GM19324 (cell line): ENCODE data around the gene AQP10.
"Not testable (repeated sequence)": the region's sequence is repeated elsewhere in the genome, so short reads cannot be mapped to it uniquely, and the experiment has no call there.

Experiments
- ATAC-seq: cut with Tn5 transposase; IDR thresholded peaks from one replicate; pipeline ENCODE4 v1.9.1; 2021; ENCODE audit warnings: mild to moderate bottlenecking, moderate library complexity; ENCODE audit not compliant: unreplicated experiment, low FRiP score

AQP10 gene

DNA sequence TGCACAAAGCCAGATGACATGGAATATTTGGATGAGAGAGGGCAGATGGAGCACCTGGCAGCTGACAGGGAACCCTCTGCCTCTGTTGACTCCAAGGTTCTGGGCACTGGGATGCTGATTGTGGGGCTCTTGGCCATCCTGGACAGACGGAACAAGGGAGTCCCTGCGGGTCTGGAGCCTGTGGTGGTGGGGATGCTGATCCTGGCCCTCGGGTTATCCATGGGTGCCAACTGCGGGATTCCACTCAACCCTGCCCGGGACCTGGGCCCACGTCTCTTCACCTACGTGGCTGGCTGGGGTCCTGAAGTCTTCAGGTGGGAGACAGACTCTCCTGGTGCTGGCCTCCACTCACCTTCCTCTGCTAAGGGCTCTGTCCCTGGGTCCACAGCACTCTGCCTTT lies 2.6 kb downstream of the AQP10 start:
- no peak for ATAC-seq

DNA sequence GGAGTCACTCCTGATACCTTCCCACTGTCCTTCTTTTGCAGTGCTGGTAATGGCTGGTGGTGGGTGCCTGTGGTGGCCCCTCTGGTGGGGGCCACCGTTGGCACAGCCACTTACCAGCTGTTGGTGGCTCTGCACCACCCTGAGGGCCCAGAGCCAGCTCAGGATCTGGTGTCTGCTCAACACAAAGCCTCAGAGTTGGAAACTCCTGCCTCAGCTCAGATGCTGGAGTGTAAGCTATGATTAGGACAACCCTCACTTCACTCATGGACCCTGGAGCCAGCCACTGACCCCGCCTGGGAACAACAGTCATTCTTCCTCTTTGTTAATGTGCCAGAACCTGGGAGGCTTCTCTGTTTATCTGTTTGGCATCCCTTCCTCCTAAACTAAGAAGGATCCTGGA lies 3.3 kb downstream of the AQP10 start:
- ATAC-seq: no peak

GRCh38 chr1:154324669-154325582 lies 4.0 kb downstream of the AQP10 start, which contains the start of gene ATP8B2:
Gene ATP8B2 (plus strand): TSS chr1:154325525. CDS start chr1:154328142, 2,617 bp downstream.
- peak; percentile 30 for ATAC-seq

- ATAC-seq: no peak
Observed at GRCh38 chr1:154325583-154326545, 5.0 kb downstream of the AQP10 start.

DNA sequence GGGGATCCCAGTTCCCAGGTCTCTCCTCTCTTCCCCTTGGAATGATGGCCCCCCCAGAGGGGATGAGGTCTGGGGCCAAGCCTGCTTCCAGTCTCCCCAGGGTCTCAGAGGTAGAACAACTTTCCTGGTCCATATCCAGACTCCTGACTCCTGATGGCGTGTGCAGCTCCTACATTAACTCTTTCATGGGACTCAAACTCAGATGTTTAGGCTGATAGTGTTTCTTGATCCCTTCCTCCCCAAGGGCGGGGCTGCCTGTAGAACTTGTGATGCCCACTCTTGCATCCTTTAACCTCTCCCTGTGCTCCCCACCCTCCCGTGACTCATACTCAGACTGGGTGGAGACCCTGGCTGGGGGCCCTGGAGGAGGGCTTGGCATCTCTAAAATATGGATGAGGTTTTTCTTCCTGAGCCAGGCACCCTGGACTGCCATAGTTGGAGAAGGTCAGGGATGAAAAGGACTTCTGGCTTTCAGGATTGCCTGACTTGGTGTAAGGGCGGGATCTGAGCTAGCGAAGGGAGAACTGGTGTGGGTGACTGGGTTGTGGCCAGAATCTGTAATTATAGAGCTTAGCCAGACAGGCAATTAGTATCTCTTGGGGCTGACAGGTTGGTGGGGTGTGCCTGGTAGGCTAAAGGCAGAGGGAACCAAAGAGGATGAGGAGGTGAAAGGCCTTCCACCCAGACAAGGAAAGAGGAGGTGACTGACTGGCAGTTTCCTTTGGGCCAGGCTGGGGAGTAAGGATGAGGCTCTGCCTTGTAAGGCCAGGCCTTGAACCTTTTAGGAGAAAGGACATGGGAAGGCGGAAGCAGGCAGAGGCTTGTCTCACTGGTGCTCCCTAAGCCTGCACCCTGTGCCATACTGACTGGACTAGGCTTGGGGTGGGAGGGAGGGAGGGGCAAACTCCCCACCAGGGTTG lies 5.9 kb downstream of the AQP10 start:
- ATAC-seq: no peak

GRCh38 chr1:154327466-154328317 lies 6.8 kb downstream of the AQP10 start:
- ATAC-seq: no peak

DNA sequence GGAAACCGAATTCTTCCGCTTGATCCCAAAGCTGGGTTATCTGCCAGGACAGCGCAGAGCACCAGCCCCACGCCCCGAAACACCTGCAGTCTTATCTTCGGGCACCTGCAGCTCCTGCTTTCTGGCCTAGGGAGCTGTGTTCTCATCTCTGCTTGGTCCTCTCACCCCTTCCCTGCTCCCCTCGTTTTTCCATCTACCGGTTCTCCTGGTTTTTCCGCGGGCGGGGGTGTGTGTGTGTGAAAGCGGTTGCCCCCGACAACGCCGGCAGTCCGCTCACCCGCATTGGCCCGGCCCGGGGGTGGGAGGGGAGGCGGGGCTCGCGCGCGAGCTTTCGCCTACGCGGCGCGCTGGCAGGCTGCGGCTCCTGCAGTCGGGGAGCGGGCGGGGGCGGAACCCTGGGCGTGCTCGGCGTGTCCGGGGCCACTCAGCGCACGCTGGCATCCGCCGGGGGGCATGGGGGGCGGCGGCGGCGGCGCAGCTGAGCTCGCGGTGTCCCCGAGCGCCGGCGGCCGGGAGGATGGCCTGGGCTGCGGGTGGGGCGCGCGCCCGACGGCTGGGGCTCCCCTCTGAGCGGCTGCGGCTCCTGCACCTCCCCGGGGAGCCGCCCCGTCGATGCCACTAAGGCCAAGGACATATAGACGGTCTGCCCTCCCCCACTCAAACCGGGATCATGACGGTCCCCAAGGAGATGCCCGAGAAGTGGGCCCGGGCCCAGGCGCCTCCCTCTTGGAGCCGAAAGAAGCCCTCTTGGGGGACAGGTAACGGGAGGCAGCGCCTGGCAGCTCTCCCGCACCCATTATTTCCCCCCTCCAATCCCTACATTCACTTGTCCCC lies 7.6 kb downstream of the AQP10 start:
- no peak for ATAC-seq

DNA sequence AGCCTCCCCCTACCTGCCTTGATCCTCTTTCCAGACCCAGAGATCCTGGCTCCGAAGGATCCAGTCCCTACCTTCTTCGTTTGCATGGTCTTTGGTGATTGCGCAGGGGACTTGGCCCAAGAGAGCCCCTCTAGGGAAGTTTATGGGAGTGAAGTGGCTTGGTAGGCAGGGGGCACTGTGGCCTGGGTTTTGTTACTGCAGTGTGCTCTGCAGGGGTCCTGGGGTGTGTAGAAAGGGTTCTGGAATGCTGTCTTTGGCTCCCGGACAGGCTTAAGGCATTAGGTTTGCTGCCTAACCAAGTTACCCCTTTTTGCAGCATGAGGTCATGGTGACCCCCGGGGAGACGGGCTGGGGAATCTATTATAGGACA lies 8.2 kb downstream of the AQP10 start:
- ATAC-seq: no peak

DNA sequence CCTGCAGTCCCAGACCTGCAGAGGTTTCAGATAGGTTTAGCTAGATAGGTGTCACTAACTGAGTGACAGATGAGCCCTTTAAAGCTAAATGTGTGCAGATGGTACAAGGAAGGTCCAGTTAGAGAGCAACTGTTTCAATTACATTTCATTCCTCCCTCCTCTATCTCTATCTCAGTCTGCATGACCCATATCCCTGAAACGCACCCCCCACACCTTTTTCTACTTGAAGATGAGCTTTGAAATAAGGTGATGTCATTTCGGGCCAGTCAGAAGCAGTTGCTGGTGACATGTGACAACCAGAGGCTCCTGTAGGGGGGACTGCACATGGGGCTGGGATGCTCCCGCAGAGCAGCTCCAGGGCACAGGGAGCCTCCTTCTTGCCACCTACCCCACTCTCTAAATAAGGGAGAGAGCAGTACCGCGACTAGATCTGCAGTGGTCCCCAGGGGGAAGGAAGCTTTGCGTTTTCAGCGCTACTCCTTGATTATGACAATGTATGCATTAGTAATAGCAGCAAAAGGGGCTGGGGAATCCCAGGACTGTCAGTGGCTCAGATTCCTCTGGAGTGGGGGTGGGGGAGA lies 8.7 kb downstream of the AQP10 start:
- ATAC-seq: no peak

DNA sequence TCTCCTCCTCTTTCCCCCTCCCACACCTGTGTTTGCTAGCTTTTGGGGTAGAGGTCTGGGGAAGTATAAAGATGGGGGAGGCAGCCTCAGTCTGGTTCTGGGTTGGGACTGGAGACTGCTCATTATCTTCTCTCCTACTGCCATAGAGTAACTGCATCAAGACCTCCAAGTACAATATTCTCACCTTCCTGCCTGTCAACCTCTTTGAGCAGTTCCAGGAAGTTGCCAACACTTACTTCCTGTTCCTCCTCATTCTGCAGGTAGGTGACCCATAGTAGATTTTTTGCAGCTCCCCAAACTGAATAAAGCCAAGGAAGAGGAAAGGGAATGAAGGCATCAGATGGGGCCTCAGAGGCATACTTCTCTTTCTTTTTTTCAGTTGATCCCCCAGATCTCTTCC lies 9.8 kb downstream of the AQP10 start:
- ATAC-seq: no peak

DNA sequence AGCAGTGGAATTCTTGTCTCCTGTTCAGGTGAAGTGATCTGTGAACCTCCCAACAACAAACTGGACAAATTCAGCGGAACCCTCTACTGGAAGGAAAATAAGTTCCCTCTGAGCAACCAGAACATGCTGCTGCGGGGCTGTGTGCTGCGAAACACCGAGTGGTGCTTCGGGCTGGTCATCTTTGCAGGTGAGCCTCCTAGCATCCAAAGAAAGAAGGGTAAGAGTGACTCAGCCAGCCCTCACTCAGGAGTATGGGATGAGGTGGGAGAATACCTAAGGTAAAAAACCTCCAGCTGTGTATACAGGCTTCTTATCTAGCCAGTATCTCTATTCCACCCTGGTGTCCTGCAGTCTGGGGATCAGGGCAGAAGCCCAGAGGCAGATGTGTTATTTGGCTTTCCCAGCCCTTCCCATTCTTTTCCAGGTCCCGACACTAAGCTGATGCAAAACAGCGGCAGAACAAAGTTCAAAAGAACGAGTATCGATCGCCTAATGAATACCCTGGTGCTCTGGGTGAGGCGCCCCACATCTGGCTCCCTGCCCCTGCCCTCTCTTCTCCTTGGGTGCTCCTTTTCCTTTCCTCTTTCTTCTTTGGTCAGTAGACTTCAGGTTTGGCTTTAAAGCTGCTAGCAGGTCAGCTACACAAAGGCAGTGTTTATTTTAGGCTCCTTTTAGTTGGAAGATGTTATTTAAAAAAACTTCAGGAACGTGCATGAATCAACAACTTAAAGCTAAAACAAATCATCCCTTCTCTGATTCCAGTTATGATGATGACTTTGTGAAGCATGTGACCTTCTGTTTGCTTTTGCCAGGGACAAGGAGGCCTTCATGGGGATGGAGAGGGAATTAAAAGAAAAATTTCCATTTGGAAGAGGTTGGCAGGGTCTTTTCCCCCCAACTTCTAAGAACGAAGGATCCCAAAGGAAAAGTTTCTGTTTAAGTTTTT lies 13.5 kb downstream of the AQP10 start:
- no peak for ATAC-seq

DNA sequence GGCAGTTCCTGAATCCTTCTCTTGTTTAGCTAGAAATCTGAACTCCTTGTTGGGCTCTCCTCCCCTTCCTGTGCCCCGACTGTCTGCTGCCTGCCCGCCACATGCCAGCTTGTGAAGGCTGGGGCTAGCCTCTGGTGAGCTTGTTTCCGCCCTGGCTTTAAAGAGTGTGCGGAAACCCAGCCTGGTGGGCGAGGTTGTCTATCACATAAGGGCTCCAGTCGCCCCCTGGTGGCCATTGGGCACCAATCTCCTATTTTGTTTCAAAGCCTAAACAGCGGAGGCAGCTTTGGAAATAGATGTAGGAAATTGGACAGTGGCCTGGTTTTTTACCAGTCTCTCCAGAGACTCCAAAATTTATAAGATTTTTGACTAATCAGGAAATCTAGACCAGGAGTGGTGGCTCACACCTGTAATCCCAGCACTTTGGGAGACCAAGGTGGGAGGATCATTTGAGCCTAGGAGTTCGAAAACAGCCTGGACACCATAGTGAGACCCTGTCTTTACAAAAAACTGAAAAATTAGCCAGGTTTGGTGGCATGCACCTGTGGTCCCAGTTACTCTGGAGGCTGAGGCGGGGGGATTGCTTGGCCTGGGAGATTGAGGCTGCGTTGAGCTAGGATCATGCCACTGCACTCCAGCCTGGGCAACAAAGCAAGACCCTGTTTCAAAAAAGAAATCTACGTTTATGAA lies 14.3 kb downstream of the AQP10 start:
- no peak for ATAC-seq

DNA sequence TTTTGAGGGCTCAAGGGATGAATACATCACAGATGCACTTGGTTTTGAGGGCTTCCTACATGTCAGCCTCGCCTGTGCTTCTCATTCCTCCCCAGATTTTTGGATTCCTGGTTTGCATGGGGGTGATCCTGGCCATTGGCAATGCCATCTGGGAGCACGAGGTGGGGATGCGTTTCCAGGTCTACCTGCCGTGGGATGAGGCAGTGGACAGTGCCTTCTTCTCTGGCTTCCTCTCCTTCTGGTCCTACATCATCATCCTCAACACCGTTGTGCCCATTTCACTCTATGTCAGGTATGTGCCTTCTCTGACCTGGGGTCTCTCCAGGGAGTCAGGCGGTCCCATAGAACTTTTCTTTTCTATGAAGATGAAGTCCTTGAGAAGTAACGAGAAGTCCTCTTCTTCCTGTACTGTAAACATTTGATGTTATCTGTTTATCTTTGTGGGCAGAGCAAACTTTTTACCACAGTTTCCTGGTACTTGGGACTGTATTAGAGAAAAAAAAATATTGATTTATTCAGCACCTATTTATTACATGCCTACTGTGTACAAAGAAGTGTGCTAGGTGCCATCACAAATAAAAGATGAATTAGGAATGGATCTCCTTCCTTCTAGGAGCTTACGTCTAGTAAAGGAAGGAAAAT lies 16.5 kb downstream of the AQP10 start:
- no peak for ATAC-seq

DNA sequence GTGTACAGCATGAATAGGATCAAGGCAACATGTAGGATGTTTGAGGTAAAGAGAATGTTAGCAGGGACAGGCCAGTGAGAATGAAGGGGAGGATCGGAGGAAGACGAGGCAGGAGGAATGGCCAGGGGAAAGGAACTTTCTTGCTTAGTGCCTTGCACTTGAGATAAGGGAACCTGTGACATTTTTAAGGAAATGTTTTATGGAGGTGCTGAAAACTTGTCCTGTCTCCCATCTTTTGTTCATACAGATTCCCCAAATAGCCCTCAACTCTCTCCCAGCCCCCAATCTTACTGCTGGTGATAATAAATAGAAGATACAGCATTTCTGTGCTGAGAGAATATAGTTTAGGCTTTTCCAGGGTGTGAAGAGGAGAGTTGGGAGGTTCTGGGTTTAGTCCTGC lies 18.0 kb downstream of the AQP10 start:
- no peak for ATAC-seq

DNA sequence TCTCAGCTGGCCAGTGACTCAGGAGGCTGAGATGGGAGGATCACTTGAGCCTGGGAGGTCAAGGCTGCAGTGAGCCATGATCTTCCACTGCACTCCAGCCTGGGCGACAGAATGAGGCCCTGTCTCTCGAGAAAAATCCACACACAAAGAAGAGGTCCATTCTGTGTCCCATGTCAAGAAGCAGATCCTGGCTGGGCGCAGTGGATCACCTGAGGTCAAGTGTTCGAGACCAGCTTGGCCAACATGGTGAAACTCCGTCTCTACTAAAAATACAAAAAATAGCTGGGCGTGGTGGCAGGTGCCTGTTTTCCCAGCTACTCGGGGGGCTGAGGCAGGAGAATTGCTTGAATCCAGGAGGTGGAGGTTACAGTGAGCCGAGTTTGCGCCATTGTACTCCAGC lies 20.5 kb downstream of the AQP10 start:
- not testable (repeated sequence) for ATAC-seq

GRCh38 chr1:154342132-154342531 lies 21.2 kb downstream of the AQP10 start:
- ATAC-seq: no peak
